Effector memory CD8-positive, alpha-beta T cell (primary cell): ENCODE data around the gene GNL2.
"Not testable (repeated sequence)": the region's sequence is repeated elsewhere in the genome, so short reads cannot be mapped to it uniquely, and the experiment has no call there.

Source experiments
- ATAC-seq: fragments of 150-1000 bp; cut with Tn5 transposase; replicated peaks from 2 replicates; pipeline ENCODE4 v1.10.0; 2021; ENCODE audit warnings: mild to moderate bottlenecking, moderate library complexity
- DNase-seq, 3 experiments: peaks; one replicate each; pipeline ENCODE4 v3.0.0; 2021
- H3K27ac Mint-ChIP-seq, 2 donors: one replicate each; pipeline ENCODE4 v1.8.0; 2022; ENCODE audit warnings: mild to moderate bottlenecking in 2 of 2, mixed read lengths in 2 of 2, moderate library complexity in 2 of 2
- H3K27me3 Mint-ChIP-seq, 2 donors: one replicate each; pipeline ENCODE4 v1.8.0; 2022; ENCODE audit warnings: mixed read lengths in 2 of 2
- H3K36me3 Mint-ChIP-seq: one replicate; pipeline ENCODE4 v1.8.0; 2022; ENCODE audit warnings: mild to moderate bottlenecking, moderate library complexity, mixed read lengths; ENCODE audit not compliant: insufficient read depth
- H3K4me1 Mint-ChIP-seq, 2 donors: one replicate each; pipeline ENCODE4 v1.8.0; 2022; ENCODE audit warnings: low read depth in 2 of 2, mixed read lengths in 2 of 2
- H3K4me3 Mint-ChIP-seq, 2 donors: one replicate each; pipeline ENCODE4 v1.8.0; 2022; ENCODE audit warnings: mild to moderate bottlenecking in 2 of 2, mixed read lengths in 2 of 2, moderate library complexity in 2 of 2
- H3K9me3 Mint-ChIP-seq, 2 donors: one replicate each; pipeline ENCODE4 v1.8.0; 2022; ENCODE audit warnings: mixed read lengths in 2 of 2

Gene GNL2

GRCh38 chr1:37540036-37540785 lies 55.5 kb downstream of the GNL2 start:
- Mint-ChIP-seq H3K27me3 (no peaks in the 10 kb centered on the region), H3K9me3 (no peaks in the 10 kb centered on the region), H3K27ac (no peak overlapping the region), H3K4me3 (no peak overlapping the region), H3K36me3 (peaks cover 89% of the 10 kb centered on the region), H3K4me1 (peaks cover 7 to 10% of the 10 kb centered on the region in 2 donors)
- ATAC-seq (no peak), DNase-seq (no peak)

GRCh38 chr1:37539154-37539553 lies 56.6 kb downstream of the GNL2 start:
- DNase-seq, H3K27ac Mint-ChIP-seq, H3K9me3 Mint-ChIP-seq, ATAC-seq, H3K4me3 Mint-ChIP-seq, H3K27me3 Mint-ChIP-seq: not testable (repeated sequence)
- H3K4me1 Mint-ChIP-seq: peaks cover 10% of the 10 kb centered on the region in 2 donors
- H3K36me3 Mint-ChIP-seq: peaks cover 86% of the 10 kb centered on the region

GRCh38 chr1:37537378-37537777 lies 58.4 kb downstream of the GNL2 start:
- H3K4me1 Mint-ChIP-seq: peaks cover 10 to 11% of the 10 kb centered on the region in 2 donors
- H3K27ac Mint-ChIP-seq: peak overlapping the region in 1 of 2 donors; percentile 61
- H3K4me3 Mint-ChIP-seq: no peak overlapping the region
- H3K9me3 Mint-ChIP-seq: no peaks in the 10 kb centered on the region
- ATAC-seq: no peak
- no peak for DNase-seq
- H3K27me3 Mint-ChIP-seq: no peaks in the 10 kb centered on the region
- H3K36me3 Mint-ChIP-seq: peaks cover 71% of the 10 kb centered on the region

- H3K36me3 Mint-ChIP-seq: peaks cover 36% of the 10 kb centered on the region
- no peak overlapping the region for H3K4me3 Mint-ChIP-seq
- no peak for DNase-seq
- H3K4me1 Mint-ChIP-seq: peaks cover 8 to 10% of the 10 kb centered on the region in 2 donors
- H3K27ac Mint-ChIP-seq: peak overlapping the region; percentile 51 to 75
- ATAC-seq: no peak
- H3K9me3 Mint-ChIP-seq: no peaks in the 10 kb centered on the region
- no peaks in the 10 kb centered on the region for H3K27me3 Mint-ChIP-seq
Measured at GRCh38 chr1:37533317-37534093, 62.2 kb downstream of the GNL2 start.

- not testable (repeated sequence) for ATAC-seq, H3K4me3 Mint-ChIP-seq, H3K9me3 Mint-ChIP-seq, DNase-seq, H3K27me3 Mint-ChIP-seq, H3K4me1 Mint-ChIP-seq
- Mint-ChIP-seq H3K36me3 (peaks cover 27% of the 10 kb centered on the region), H3K27ac (peak overlapping the region; percentile 25 to 67)
Measured at GRCh38 chr1:37532418-37533156, 63.1 kb downstream of the GNL2 start.

GRCh38 chr1:37529888-37530287 lies 65.8 kb downstream of the GNL2 start:
- H3K27ac Mint-ChIP-seq, H3K27me3 Mint-ChIP-seq, ATAC-seq, DNase-seq, H3K36me3 Mint-ChIP-seq, H3K9me3 Mint-ChIP-seq, H3K4me3 Mint-ChIP-seq, H3K4me1 Mint-ChIP-seq: not testable (repeated sequence)

GRCh38 chr1:37519613-37520012 lies 76.1 kb downstream of the GNL2 start:
- peaks cover 11% of the 10 kb centered on the region for H3K36me3 Mint-ChIP-seq
- peak overlapping the region; percentile 74 to 88 for H3K27ac Mint-ChIP-seq
- ATAC-seq (peak; percentile 23), DNase-seq (no peak)
- no peaks in the 10 kb centered on the region for H3K9me3 Mint-ChIP-seq
- no peaks in the 10 kb centered on the region for H3K27me3 Mint-ChIP-seq
- peaks cover 19 to 22% of the 10 kb centered on the region in 2 donors for H3K4me1 Mint-ChIP-seq
- peak overlapping the region; percentile 90 to 95 for H3K4me3 Mint-ChIP-seq

GRCh38 chr1:37518929-37519328 lies 76.8 kb downstream of the GNL2 start:
- Mint-ChIP-seq H3K36me3 (peaks cover 14% of the 10 kb centered on the region), H3K27ac (peak overlapping the region; percentile 74 to 88), H3K4me1 (peaks cover 21 to 25% of the 10 kb centered on the region in 2 donors), H3K4me3 (peak overlapping the region; percentile 90 to 95)
- ATAC-seq, H3K9me3 Mint-ChIP-seq, H3K27me3 Mint-ChIP-seq: not testable (repeated sequence)
- peak; percentile 46 to 55 (median 50) for DNase-seq

- peak overlapping the region in 1 of 2 donors; percentile 90 for H3K4me3 Mint-ChIP-seq
- not testable (repeated sequence) for H3K27me3 Mint-ChIP-seq, ATAC-seq, H3K9me3 Mint-ChIP-seq, DNase-seq
- peak overlapping the region in 1 of 2 donors; percentile 74 for H3K27ac Mint-ChIP-seq
- H3K4me1 Mint-ChIP-seq: peaks cover 27 to 32% of the 10 kb centered on the region in 2 donors
- peaks cover 21% of the 10 kb centered on the region for H3K36me3 Mint-ChIP-seq
Measured at GRCh38 chr1:37518241-37518640, 77.5 kb downstream of the GNL2 start.

GRCh38 chr1:37517569-37517968 lies 78.2 kb downstream of the GNL2 start:
- no peak for ATAC-seq

More at GRCh38 chr1:37517569-37517968, 78.2 kb downstream of the GNL2 start:
- peaks cover 27% of the 10 kb centered on the region for H3K36me3 Mint-ChIP-seq
- DNase-seq: no peak
- peak overlapping the region in 1 of 2 donors; percentile 14 for H3K4me3 Mint-ChIP-seq
- H3K27ac Mint-ChIP-seq: no peak overlapping the region
- H3K4me1 Mint-ChIP-seq: peaks cover 30 to 38% of the 10 kb centered on the region in 2 donors
- H3K27me3 Mint-ChIP-seq: no peaks in the 10 kb centered on the region
- H3K9me3 Mint-ChIP-seq: no peaks in the 10 kb centered on the region
